Activated naive CD4-positive, alpha-beta T cell treated with anti-CD3 and anti-CD28 coated beads, Interleukin-2, amount 10 ng/mL, durations not matched to agents 7 days and 5 days (primary cell): ENCODE measurements around the gene CNTN4.

Source experiments
- CTCF ChIA-PET: fragments of 350-600 bp; sonication (Branson Sonifier 250); formaldehyde crosslinking; loops from one replicate; lab custom pipeline; 2021; ENCODE audit warnings: antibody characterized with exemption; lab: Charles Lee
- DNase-seq: peaks from one replicate; pipeline ENCODE4 v3.0.0-alpha.2; 2020
- H3K27ac Mint-ChIP-seq: one replicate; pipeline ENCODE4 v1.8.0; 2021; ENCODE audit warnings: mild to moderate bottlenecking, moderate library complexity, mixed read lengths
- H3K27me3 Mint-ChIP-seq: one replicate; pipeline ENCODE4 v1.8.0; 2021; ENCODE audit warnings: mild to moderate bottlenecking, mixed read lengths
- H3K36me3 Mint-ChIP-seq: one replicate; pipeline ENCODE4 v1.8.0; 2021; ENCODE audit warnings: mixed read lengths
- H3K4me1 Mint-ChIP-seq: one replicate; pipeline ENCODE4 v1.8.0; 2021; ENCODE audit warnings: mixed read lengths
- H3K4me3 Mint-ChIP-seq: one replicate; pipeline ENCODE4 v1.8.0; 2021; ENCODE audit warnings: mild to moderate bottlenecking, moderate library complexity, mixed read lengths
- H3K9me3 Mint-ChIP-seq: one replicate; pipeline ENCODE4 v1.8.0; 2021; ENCODE audit warnings: mixed read lengths

Gene CNTN4

GRCh38 chr3:2554656-2555055 is 456.0 kb downstream of the CNTN4 start:
- Mint-ChIP-seq H3K27ac (no peak overlapping the region), H3K9me3 (peaks cover 3% of the 10 kb centered on the region), H3K4me3 (no peak overlapping the region), H3K36me3 (no peaks in the 10 kb centered on the region), H3K4me1 (no peaks in the 10 kb centered on the region), H3K27me3 (no peaks in the 10 kb centered on the region)
- no peak for DNase-seq
- CTCF ChIA-PET = no interaction called here

- no peaks in the 10 kb centered on the region for H3K9me3 Mint-ChIP-seq
- H3K27me3 Mint-ChIP-seq = no peaks in the 10 kb centered on the region
- H3K4me3 Mint-ChIP-seq = no peak overlapping the region
- H3K4me1 Mint-ChIP-seq = no peaks in the 10 kb centered on the region
- CTCF ChIA-PET = no interaction called here
- H3K36me3 Mint-ChIP-seq = no peaks in the 10 kb centered on the region
- DNase-seq = no peak
- H3K27ac Mint-ChIP-seq = no peak overlapping the region
These were observed 460.1 kb downstream of the CNTN4 start for GRCh38 chr3:2558796-2559195.

GRCh38 chr3:2567451-2567850 is 468.8 kb downstream of the CNTN4 start:
- no peak for DNase-seq
- Mint-ChIP-seq H3K27ac (no peak overlapping the region), H3K27me3 (no peaks in the 10 kb centered on the region), H3K4me3 (no peak overlapping the region), H3K36me3 (no peaks in the 10 kb centered on the region), H3K4me1 (no peaks in the 10 kb centered on the region), H3K9me3 (no peaks in the 10 kb centered on the region)
- CTCF ChIA-PET = no interaction called here

GRCh38 chr3:2568156-2568555 is 469.5 kb downstream of the CNTN4 start:
- no peak for DNase-seq
- Mint-ChIP-seq H3K36me3 (no peaks in the 10 kb centered on the region), H3K27me3 (no peaks in the 10 kb centered on the region), H3K27ac (no peak overlapping the region), H3K9me3 (no peaks in the 10 kb centered on the region), H3K4me3 (no peak overlapping the region), H3K4me1 (no peaks in the 10 kb centered on the region)
- CTCF ChIA-PET = no interaction called here

- H3K36me3 Mint-ChIP-seq = no peaks in the 10 kb centered on the region
- no peak for DNase-seq
- no peak overlapping the region for H3K27ac Mint-ChIP-seq
- H3K9me3 Mint-ChIP-seq = no peaks in the 10 kb centered on the region
- no peaks in the 10 kb centered on the region for H3K27me3 Mint-ChIP-seq
- CTCF ChIA-PET = no interaction called here
- no peaks in the 10 kb centered on the region for H3K4me1 Mint-ChIP-seq
- no peak overlapping the region for H3K4me3 Mint-ChIP-seq
These were observed 470.3 kb downstream of the CNTN4 start for GRCh38 chr3:2568929-2569328.

GRCh38 chr3:2577571-2577970 is 478.9 kb downstream of the CNTN4 start:
- CTCF ChIA-PET = no interaction called here
- no peak overlapping the region for H3K4me3 Mint-ChIP-seq
- no peak overlapping the region for H3K27ac Mint-ChIP-seq
- DNase-seq = no peak
- no peaks in the 10 kb centered on the region for H3K36me3 Mint-ChIP-seq
- no peaks in the 10 kb centered on the region for H3K4me1 Mint-ChIP-seq
- H3K27me3 Mint-ChIP-seq = no peaks in the 10 kb centered on the region
- H3K9me3 Mint-ChIP-seq = no peaks in the 10 kb centered on the region

- Mint-ChIP-seq H3K9me3 (no peaks in the 10 kb centered on the region), H3K36me3 (no peaks in the 10 kb centered on the region), H3K27ac (no peak overlapping the region), H3K4me3 (no peak overlapping the region), H3K4me1 (no peaks in the 10 kb centered on the region), H3K27me3 (no peaks in the 10 kb centered on the region)
- DNase-seq = no peak
- CTCF ChIA-PET = no interaction called here
These were observed 479.9 kb downstream of the CNTN4 start for GRCh38 chr3:2578560-2578959.

GRCh38 chr3:2579206-2579605 is 480.5 kb downstream of the CNTN4 start:
- Mint-ChIP-seq H3K4me3 (no peak overlapping the region), H3K9me3 (no peaks in the 10 kb centered on the region), H3K27me3 (no peaks in the 10 kb centered on the region), H3K4me1 (no peaks in the 10 kb centered on the region), H3K36me3 (no peaks in the 10 kb centered on the region), H3K27ac (no peak overlapping the region)
- DNase-seq = no peak
- CTCF ChIA-PET = no interaction called here

- no peak overlapping the region for H3K27ac Mint-ChIP-seq
- H3K4me3 Mint-ChIP-seq = no peak overlapping the region
- H3K27me3 Mint-ChIP-seq = no peaks in the 10 kb centered on the region
- H3K4me1 Mint-ChIP-seq = no peaks in the 10 kb centered on the region
- peaks cover 4% of the 10 kb centered on the region for H3K9me3 Mint-ChIP-seq
- no peaks in the 10 kb centered on the region for H3K36me3 Mint-ChIP-seq
- DNase-seq = no peak
- CTCF ChIA-PET = no interaction called here
These were observed 484.4 kb downstream of the CNTN4 start for GRCh38 chr3:2583046-2583445.

GRCh38 chr3:2589336-2589969 is 490.8 kb downstream of the CNTN4 start:
- H3K4me1 Mint-ChIP-seq = no peaks in the 10 kb centered on the region
- no peak overlapping the region for H3K27ac Mint-ChIP-seq
- peaks cover 4% of the 10 kb centered on the region for H3K9me3 Mint-ChIP-seq
- no peaks in the 10 kb centered on the region for H3K27me3 Mint-ChIP-seq
- H3K4me3 Mint-ChIP-seq = no peak overlapping the region
- DNase-seq = no peak
- no peaks in the 10 kb centered on the region for H3K36me3 Mint-ChIP-seq
- CTCF ChIA-PET = no interaction called here

GRCh38 chr3:2595486-2595885 is 496.8 kb downstream of the CNTN4 start:
- no peaks in the 10 kb centered on the region for H3K4me1 Mint-ChIP-seq
- no peaks in the 10 kb centered on the region for H3K9me3 Mint-ChIP-seq
- H3K4me3 Mint-ChIP-seq = no peak overlapping the region
- CTCF ChIA-PET = no interaction called here
- DNase-seq = no peak
- H3K27me3 Mint-ChIP-seq = no peaks in the 10 kb centered on the region
- no peak overlapping the region for H3K27ac Mint-ChIP-seq
- H3K36me3 Mint-ChIP-seq = no peaks in the 10 kb centered on the region

- DNase-seq = no peak
- Mint-ChIP-seq H3K27me3 (no peaks in the 10 kb centered on the region), H3K36me3 (no peaks in the 10 kb centered on the region), H3K4me3 (no peak overlapping the region), H3K27ac (no peak overlapping the region), H3K4me1 (no peaks in the 10 kb centered on the region), H3K9me3 (no peaks in the 10 kb centered on the region)
- CTCF ChIA-PET = no interaction called here
These were observed 498.9 kb downstream of the CNTN4 start for GRCh38 chr3:2597615-2598014.

- H3K27me3 Mint-ChIP-seq = no peaks in the 10 kb centered on the region
- no peaks in the 10 kb centered on the region for H3K4me1 Mint-ChIP-seq
- no peaks in the 10 kb centered on the region for H3K9me3 Mint-ChIP-seq
- CTCF ChIA-PET = interaction anchor here (0.9 kb wide), 1 partner anchor 14 kb away, joined by 4 read pairs; no protein-coding TSS in a partner anchor
- H3K4me3 Mint-ChIP-seq = no peak overlapping the region
- H3K27ac Mint-ChIP-seq = no peak overlapping the region
- H3K36me3 Mint-ChIP-seq = no peaks in the 10 kb centered on the region
- DNase-seq = no peak
These were observed 500.8 kb downstream of the CNTN4 start for GRCh38 chr3:2599471-2599870.

GRCh38 chr3:2603692-2604289 is 505.1 kb downstream of the CNTN4 start:
- no peak overlapping the region for H3K4me3 Mint-ChIP-seq
- H3K4me1 Mint-ChIP-seq = no peaks in the 10 kb centered on the region
- DNase-seq = no peak
- no peak overlapping the region for H3K27ac Mint-ChIP-seq
- no peaks in the 10 kb centered on the region for H3K36me3 Mint-ChIP-seq
- no peaks in the 10 kb centered on the region for H3K9me3 Mint-ChIP-seq
- CTCF ChIA-PET = no interaction called here
- H3K27me3 Mint-ChIP-seq = no peaks in the 10 kb centered on the region

GRCh38 chr3:2614578-2614977 is 515.9 kb downstream of the CNTN4 start:
- Mint-ChIP-seq H3K9me3 (no peaks in the 10 kb centered on the region), H3K36me3 (no peaks in the 10 kb centered on the region), H3K4me1 (no peaks in the 10 kb centered on the region), H3K4me3 (no peak overlapping the region), H3K27me3 (no peaks in the 10 kb centered on the region), H3K27ac (no peak overlapping the region)
- CTCF ChIA-PET = no interaction called here
- no peak for DNase-seq
